ENCODE results near the gene POLR3B.

GRCh38 chr12:106492857-106493256, 135.3 kb downstream of the POLR3B start:
- no peak for TF ChIP-seq CTCF (conservative IDR thresholded peaks at IDR 0.05; ENCODE audit: low read length)
- no peak for TF ChIP-seq EZH2phosphoT487 (IDR thresholded peaks at IDR 0.05; ENCODE audit: borderline replicate concordance, low read depth, low read length)

Measured in OCI-LY7 (cell line).